Measurements from ENCODE around the gene TAF15.

DNA sequence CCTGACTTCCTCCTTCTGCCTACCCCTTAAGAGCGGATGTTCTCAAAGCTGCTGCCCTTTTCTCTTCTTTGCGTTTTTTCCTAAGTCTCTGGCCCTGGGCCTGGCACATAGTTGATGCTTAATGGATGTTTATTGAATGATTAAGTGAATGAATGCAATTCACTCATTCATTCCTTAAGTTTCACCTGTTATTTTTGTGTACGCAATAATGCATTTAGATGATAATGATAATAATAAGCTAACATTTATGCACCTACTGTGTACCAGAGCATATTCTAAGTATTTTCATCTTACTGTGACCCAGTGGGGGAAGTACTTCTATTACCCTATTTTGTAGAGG lies 66.5 kb downstream of the TAF15 start:
- TF ChIP-seq POLR2AphosphoS5 (IDR thresholded peaks at IDR 0.05; ENCODE audit: borderline replicate concordance, low read depth, low read length) (no peak), EZH2 (IDR thresholded peaks at IDR 0.05) (no peak)
